ENCODE measurements around the gene GNAT3.

- TF ChIP-seq CTCF (conservative IDR thresholded peaks at IDR 0.05; ENCODE audit: low read depth, low read length) (no peak), EZH2 (IDR thresholded peaks at IDR 0.05; ENCODE audit: borderline replicate concordance, low read depth, low read length, poor library complexity, severe bottlenecking) (no peak)
Measured at GRCh38 chr7:80508440-80508839, 3.4 kb downstream of the GNAT3 start.

All from A673 (cell line).